Melanocyte of skin (primary cell): Measurements from ENCODE around the gene ZNF516. TPM values are rescaled to one million over a fixed set of nuclear protein-coding genes. Genes with fewer than 3 reads are reported as not detected.

Experiments
- total RNA-seq, 2 donors: library from RNA; depleted of rRNA; stranded (reverse); fragments of >200 nt; gene quantifications; 2 replicates each; pipeline ENCODE4 v1.2.3, GENCODE V29; 2012

Gene ZNF516
- total RNA-seq: 10 to 100 TPM; 20.0 to 24.3 TPM

GRCh38 chr18:76495006-76495370 lies at the start of gene ZNF516:
TSS of gene ZNF516 (minus strand) at chr18:76495242. CDS start at chr18:76443054, 52,188 bp downstream.

